Neuron (in vitro differentiated cells): ENCODE results near the gene DYSF.

ENCODE experiments used
- H2AFZ ChIP-seq: one replicate; pipeline ENCODE4 v1.6.1; 2013; ENCODE audit warnings: low read depth, mild to moderate bottlenecking, inconsistent platforms, low read length, moderate library complexity
- H3K27me3 ChIP-seq: one replicate; pipeline ENCODE4 v1.6.1; 2013; ENCODE audit warnings: low read length; ENCODE audit not compliant: insufficient read depth
- H3K36me3 ChIP-seq: one replicate; pipeline ENCODE4 v1.6.1; 2013; ENCODE audit warnings: low read length; ENCODE audit not compliant: insufficient read depth
- H3K4me1 ChIP-seq: one replicate; pipeline ENCODE4 v1.6.1; 2013; ENCODE audit warnings: low read length; ENCODE audit not compliant: insufficient read depth
- H3K4me3 ChIP-seq: 2 replicates; pipeline ENCODE4 v1.5.1; 2013; ENCODE audit warnings: mild to moderate bottlenecking, low read length, moderate library complexity
- H3K9me3 ChIP-seq: one replicate; pipeline ENCODE4 v1.6.1; 2013; ENCODE audit warnings: low read length

DYSF gene

GRCh38 chr2:71685941-71686611, 232.7 kb downstream of the DYSF start:
- no peaks in the 10 kb centered on the region for H3K36me3 ChIP-seq
- H3K9me3 ChIP-seq, result no peaks in the 10 kb centered on the region
- H2AFZ ChIP-seq, result no peak overlapping the region
- peaks cover 2% of the 10 kb centered on the region for H3K27me3 ChIP-seq
- H3K4me1 ChIP-seq, result no peaks in the 10 kb centered on the region
- no peak overlapping the region for H3K4me3 ChIP-seq

GRCh38 chr2:71686781-71687180, 233.4 kb downstream of the DYSF start:
- H3K4me1 ChIP-seq, result no peaks in the 10 kb centered on the region
- H3K9me3 ChIP-seq, result no peaks in the 10 kb centered on the region
- H2AFZ ChIP-seq, result no peak overlapping the region

GRCh38 chr2:71687412-71687811, 234.1 kb downstream of the DYSF start:
- H3K9me3 ChIP-seq, result no peaks in the 10 kb centered on the region
- H3K4me3 ChIP-seq, result no peak overlapping the region
- H2AFZ ChIP-seq, result no peak overlapping the region
- H3K27me3 ChIP-seq, result peaks cover 2% of the 10 kb centered on the region
- no peaks in the 10 kb centered on the region for H3K36me3 ChIP-seq
- no peaks in the 10 kb centered on the region for H3K4me1 ChIP-seq

More at GRCh38 chr2:71686781-71687180, 233.4 kb downstream of the DYSF start:
- H3K36me3 ChIP-seq, result no peaks in the 10 kb centered on the region
- peaks cover 2% of the 10 kb centered on the region for H3K27me3 ChIP-seq
- H3K4me3 ChIP-seq, result no peak overlapping the region

- H3K9me3 ChIP-seq, result no peaks in the 10 kb centered on the region
- no peak overlapping the region for H3K4me3 ChIP-seq
- no peaks in the 10 kb centered on the region for H3K36me3 ChIP-seq
- no peaks in the 10 kb centered on the region for H3K4me1 ChIP-seq
- no peak overlapping the region for H2AFZ ChIP-seq
- peaks cover 2% of the 10 kb centered on the region for H3K27me3 ChIP-seq
Measured at GRCh38 chr2:71688530-71688929, 235.2 kb downstream of the DYSF start.

- Histone ChIP-seq H3K4me3 (no peak overlapping the region), H2AFZ (no peak overlapping the region), H3K9me3 (no peaks in the 10 kb centered on the region), H3K36me3 (no peaks in the 10 kb centered on the region), H3K27me3 (no peaks in the 10 kb centered on the region), H3K4me1 (no peaks in the 10 kb centered on the region)
Measured at GRCh38 chr2:71689393-71689792, 236.0 kb downstream of the DYSF start.

GRCh38 chr2:71689968-71690834, 236.8 kb downstream of the DYSF start:
- H3K4me3 ChIP-seq, result no peak overlapping the region
- H3K27me3 ChIP-seq, result no peaks in the 10 kb centered on the region
- H2AFZ ChIP-seq, result no peak overlapping the region
- no peaks in the 10 kb centered on the region for H3K9me3 ChIP-seq
- no peaks in the 10 kb centered on the region for H3K4me1 ChIP-seq
- H3K36me3 ChIP-seq, result no peaks in the 10 kb centered on the region

GRCh38 chr2:71690876-71691475, 237.6 kb downstream of the DYSF start:
- no peak overlapping the region for H2AFZ ChIP-seq
- H3K36me3 ChIP-seq, result no peaks in the 10 kb centered on the region

GRCh38 chr2:71691747-71692441, 238.5 kb downstream of the DYSF start:
- Histone ChIP-seq H3K27me3 (no peaks in the 10 kb centered on the region), H3K4me1 (no peaks in the 10 kb centered on the region), H3K36me3 (no peaks in the 10 kb centered on the region), H2AFZ (no peak overlapping the region), H3K9me3 (no peaks in the 10 kb centered on the region), H3K4me3 (no peak overlapping the region)

More at GRCh38 chr2:71690876-71691475, 237.6 kb downstream of the DYSF start:
- Histone ChIP-seq H3K27me3 (no peaks in the 10 kb centered on the region), H3K9me3 (no peaks in the 10 kb centered on the region), H3K4me3 (no peak overlapping the region), H3K4me1 (no peaks in the 10 kb centered on the region)

GRCh38 chr2:71692621-71693277, 239.4 kb downstream of the DYSF start:
- H3K4me1 ChIP-seq, result no peaks in the 10 kb centered on the region
- H3K27me3 ChIP-seq, result no peaks in the 10 kb centered on the region
- no peaks in the 10 kb centered on the region for H3K36me3 ChIP-seq
- H3K9me3 ChIP-seq, result no peaks in the 10 kb centered on the region
- no peak overlapping the region for H2AFZ ChIP-seq
- no peak overlapping the region for H3K4me3 ChIP-seq

GRCh38 chr2:71693286-71694270, 240.2 kb downstream of the DYSF start:
- no peaks in the 10 kb centered on the region for H3K4me1 ChIP-seq
- no peak overlapping the region for H2AFZ ChIP-seq
- H3K36me3 ChIP-seq, result no peaks in the 10 kb centered on the region
- H3K4me3 ChIP-seq, result no peak overlapping the region
- H3K27me3 ChIP-seq, result no peaks in the 10 kb centered on the region
- no peaks in the 10 kb centered on the region for H3K9me3 ChIP-seq

- Histone ChIP-seq H3K36me3 (no peaks in the 10 kb centered on the region), H3K27me3 (no peaks in the 10 kb centered on the region), H2AFZ (no peak overlapping the region), H3K4me1 (no peaks in the 10 kb centered on the region), H3K9me3 (no peaks in the 10 kb centered on the region), H3K4me3 (no peak overlapping the region)
Measured at GRCh38 chr2:71694501-71695234, 241.3 kb downstream of the DYSF start.
